Ectodermal cell (in vitro differentiated cells): ENCODE measurements around the gene PEBP1.

Experiments
- H3K27ac ChIP-seq: 2 replicates; pipeline ENCODE4 v1.7.0; 2013; ENCODE audit warnings: mild to moderate bottlenecking, low read depth, low read length; ENCODE audit not compliant: insufficient read depth, poor library complexity, severe bottlenecking
- H3K27me3 ChIP-seq: 2 replicates; pipeline ENCODE4 v1.7.0; 2013; ENCODE audit warnings: mild to moderate bottlenecking, low read length; ENCODE audit not compliant: insufficient read depth, control insufficient read depth, poor library complexity, severe bottlenecking
- H3K36me3 ChIP-seq: one replicate; pipeline ENCODE4 v1.7.0; 2013; ENCODE audit warnings: low read length; ENCODE audit not compliant: control insufficient read depth, insufficient read depth
- H3K4me1 ChIP-seq: one replicate; pipeline ENCODE4 v1.7.0; 2013; ENCODE audit warnings: low read length; ENCODE audit not compliant: control insufficient read depth, insufficient read depth
- H3K4me3 ChIP-seq: 2 replicates; pipeline ENCODE4 v1.7.0; 2013; ENCODE audit warnings: low read depth, low read length, control low read depth; ENCODE audit not compliant: insufficient read depth
- H3K9me3 ChIP-seq: 2 replicates; pipeline ENCODE4 v1.7.0; 2013; ENCODE audit warnings: mild to moderate bottlenecking, low read length, moderate library complexity; ENCODE audit not compliant: control insufficient read depth
- WGBS, 2 experiments: methylation state at CpG; one replicate each; pipeline ENCODE4 v1.1.7; 2013; ENCODE audit warnings: missing lambda C conversion rate in 2 of 2; 5-methylcytosine and 5-hydroxymethylcytosine counted together

PEBP1 gene

GRCh38 chr12:118103601-118104382, 32.1 kb upstream of the PEBP1 start, which contains the start of gene VSIG10:
Gene VSIG10, minus strand, starts transcription at chr12:118104011. Its CDS starts 340 bp downstream, at chr12:118103671.
- peaks cover 11% of the 10 kb centered on the region for H3K27me3 ChIP-seq
- no peaks in the 10 kb centered on the region for H3K36me3 ChIP-seq
- WGBS, 2 experiments = 0% methylated on average over 75 of the region's 75 CpGs
- peak within 1 kb of the TSS; percentile 76 for H3K4me3 ChIP-seq
- no peaks in the 10 kb centered on the region for H3K4me1 ChIP-seq
- H3K27ac ChIP-seq = no peak within 1 kb of the TSS
- no peaks in the 10 kb centered on the region for H3K9me3 ChIP-seq

GRCh38 chr12:118107011-118107410, 28.9 kb upstream of the PEBP1 start:
- H3K4me3 ChIP-seq = no peak overlapping the region
- WGBS, 2 experiments = 87 to 88% methylated on average over 4 of the region's 4 CpGs
- no peak overlapping the region for H3K27ac ChIP-seq
- no peaks in the 10 kb centered on the region for H3K4me1 ChIP-seq
- H3K36me3 ChIP-seq = no peaks in the 10 kb centered on the region
- no peaks in the 10 kb centered on the region for H3K9me3 ChIP-seq
- H3K27me3 ChIP-seq = peaks cover 11% of the 10 kb centered on the region

DNA sequence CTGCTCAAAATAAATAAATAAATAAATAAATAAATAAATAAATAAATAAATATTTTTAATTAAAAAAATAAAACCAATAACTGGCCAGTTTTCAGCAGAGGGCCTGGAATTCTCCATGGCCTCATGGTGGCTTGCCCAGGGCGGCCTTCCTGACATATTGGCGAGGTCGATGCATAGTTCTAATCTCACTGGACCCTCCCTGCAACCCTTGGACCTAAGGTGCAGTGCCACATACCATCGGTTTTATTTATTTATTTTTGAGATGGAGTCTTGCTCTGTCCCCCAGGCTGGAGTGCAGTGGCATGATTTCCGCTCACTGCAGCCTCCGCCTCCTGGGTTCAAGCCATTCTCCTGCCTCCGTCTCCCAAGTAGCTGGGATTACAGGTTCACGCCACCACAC, 28.2 kb upstream of the PEBP1 start:
- Histone ChIP-seq H3K27me3 (peaks cover 5% of the 10 kb centered on the region), H3K4me1 (no peaks in the 10 kb centered on the region), H3K36me3 (no peaks in the 10 kb centered on the region), H3K27ac (no peak overlapping the region), H3K4me3 (no peak overlapping the region), H3K9me3 (no peaks in the 10 kb centered on the region)
- 92 to 93% methylated on average over 8 of the region's 8 CpGs for WGBS, 2 experiments

GRCh38 chr12:118109088-118109487, 26.8 kb upstream of the PEBP1 start:
- Histone ChIP-seq H3K4me1 (no peaks in the 10 kb centered on the region), H3K27me3 (no peaks in the 10 kb centered on the region), H3K9me3 (no peaks in the 10 kb centered on the region), H3K27ac (no peak overlapping the region), H3K36me3 (no peaks in the 10 kb centered on the region), H3K4me3 (no peak overlapping the region)
- 75 to 84% methylated on average over 1 of the region's 1 CpG for WGBS, 2 experiments

- WGBS, 2 experiments = 45 to 53% methylated on average over 10 of the region's 10 CpGs
- H3K36me3 ChIP-seq = no peaks in the 10 kb centered on the region
- H3K4me1 ChIP-seq = no peaks in the 10 kb centered on the region
- H3K4me3 ChIP-seq = no peak overlapping the region
- H3K27me3 ChIP-seq = no peaks in the 10 kb centered on the region
- no peak overlapping the region for H3K27ac ChIP-seq
- H3K9me3 ChIP-seq = no peaks in the 10 kb centered on the region
These were observed 16.5 kb upstream of the PEBP1 start for GRCh38 chr12:118119449-118119879.

DNA sequence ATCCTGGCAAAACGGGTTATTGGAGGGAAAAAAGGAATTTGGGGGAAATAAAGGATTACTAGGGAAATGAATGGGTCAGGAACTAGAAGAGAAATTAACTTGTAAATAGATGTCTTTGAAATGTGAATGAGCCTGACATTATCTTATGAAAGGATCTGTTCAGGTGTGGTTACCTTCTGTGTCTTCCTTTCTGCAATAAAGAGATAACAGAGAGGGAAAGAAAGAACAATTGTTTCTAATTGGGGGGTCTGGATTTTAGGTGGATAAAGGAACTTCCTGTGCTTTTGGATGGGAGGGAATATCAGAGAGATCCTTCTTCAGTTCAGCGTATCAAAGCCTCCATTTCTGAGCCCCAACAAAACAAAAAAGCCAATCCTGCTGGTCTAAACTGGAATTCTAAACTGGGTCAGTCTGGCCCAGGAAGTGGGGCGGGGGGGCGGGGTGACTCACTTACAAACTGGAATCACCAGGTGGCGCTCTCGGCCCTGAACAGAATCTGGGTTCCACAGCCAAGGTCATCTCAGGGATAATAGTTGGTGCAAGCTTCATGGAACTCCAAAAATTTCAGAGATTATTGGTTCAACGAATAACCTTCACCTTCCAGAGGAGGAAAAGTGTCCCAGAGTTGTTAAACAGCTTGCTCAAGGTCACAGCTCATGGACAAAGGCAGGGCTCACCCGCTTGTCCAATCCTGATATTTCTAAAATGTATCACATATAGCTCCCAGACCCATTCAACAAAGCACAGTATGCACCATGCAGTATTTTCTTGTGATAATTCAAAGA, 15.2 kb upstream of the PEBP1 start:
- Histone ChIP-seq H3K4me1 (no peaks in the 10 kb centered on the region), H3K27me3 (no peaks in the 10 kb centered on the region), H3K36me3 (no peaks in the 10 kb centered on the region), H3K9me3 (no peaks in the 10 kb centered on the region), H3K27ac (no peak overlapping the region), H3K4me3 (no peak overlapping the region)
- 12 to 15% methylated on average over 8 of the region's 8 CpGs for WGBS, 2 experiments

DNA sequence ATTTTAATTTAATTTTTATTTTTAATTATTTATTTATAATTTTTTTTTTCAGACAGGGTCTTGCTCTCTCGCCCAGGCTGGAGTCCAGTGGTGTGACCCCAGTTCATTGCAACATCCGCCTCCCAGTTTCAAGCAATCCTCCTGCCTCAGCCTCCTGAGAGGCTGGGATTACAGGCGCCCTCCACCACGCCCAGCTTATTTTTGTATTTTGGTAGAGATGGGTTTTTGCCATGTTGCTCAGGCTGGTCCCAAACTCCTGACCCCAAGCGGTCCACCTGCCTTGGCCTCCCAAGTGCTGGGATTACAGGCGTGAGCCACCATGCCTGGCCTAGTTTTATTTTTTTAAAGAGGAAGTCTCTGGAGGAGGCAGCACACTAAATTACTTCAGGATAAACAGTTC, 13.7 kb upstream of the PEBP1 start:
- H3K9me3 ChIP-seq = no peaks in the 10 kb centered on the region
- H3K36me3 ChIP-seq = no peaks in the 10 kb centered on the region
- H3K4me1 ChIP-seq = no peaks in the 10 kb centered on the region
- 96 to 97% methylated on average over 6 of the region's 6 CpGs for WGBS, 2 experiments
- no peak overlapping the region for H3K27ac ChIP-seq
- H3K27me3 ChIP-seq = no peaks in the 10 kb centered on the region
- H3K4me3 ChIP-seq = no peak overlapping the region

DNA sequence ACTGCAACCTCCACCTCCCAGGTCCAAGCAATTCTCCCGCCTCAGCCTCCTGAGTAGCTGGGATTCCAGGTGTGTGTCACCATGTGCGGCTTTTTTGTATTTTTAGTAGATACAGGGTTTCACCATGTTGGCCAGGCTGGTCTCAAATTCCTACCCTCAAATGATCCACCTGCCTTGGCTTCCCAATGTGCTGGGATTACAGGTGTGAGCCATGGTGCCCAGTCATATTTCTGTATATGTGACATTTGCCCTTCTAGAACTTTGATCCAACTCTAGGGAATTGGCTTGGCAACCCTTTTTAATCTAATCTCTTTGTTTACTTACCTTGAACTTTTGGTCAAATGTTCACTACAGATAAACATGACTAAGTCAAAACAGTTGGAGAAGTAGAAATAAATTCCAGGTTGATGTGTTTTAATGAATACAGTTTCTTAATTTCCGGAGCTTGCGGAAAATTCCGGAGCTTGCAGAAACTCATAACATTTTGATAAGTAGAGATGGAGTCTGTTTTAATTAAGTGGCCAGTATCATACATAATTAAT, 11.5 kb upstream of the PEBP1 start:
- no peak overlapping the region for H3K4me3 ChIP-seq
- no peak overlapping the region for H3K27ac ChIP-seq
- H3K4me1 ChIP-seq = no peaks in the 10 kb centered on the region
- H3K36me3 ChIP-seq = no peaks in the 10 kb centered on the region
- WGBS, 2 experiments = 89 to 98% methylated on average over 5 of the region's 5 CpGs
- no peaks in the 10 kb centered on the region for H3K27me3 ChIP-seq
- H3K9me3 ChIP-seq = no peaks in the 10 kb centered on the region

GRCh38 chr12:118125743-118126118, 10.2 kb upstream of the PEBP1 start:
- H3K4me3 ChIP-seq = no peak overlapping the region
- WGBS, 2 experiments = 89 to 98% methylated on average over 1 to 4 of the region's 4 CpGs
- no peaks in the 10 kb centered on the region for H3K36me3 ChIP-seq
- H3K27ac ChIP-seq = no peak overlapping the region
- no peaks in the 10 kb centered on the region for H3K9me3 ChIP-seq
- H3K4me1 ChIP-seq = no peaks in the 10 kb centered on the region
- no peaks in the 10 kb centered on the region for H3K27me3 ChIP-seq

- H3K36me3 ChIP-seq = no peaks in the 10 kb centered on the region
- no peaks in the 10 kb centered on the region for H3K4me1 ChIP-seq
- no peaks in the 10 kb centered on the region for H3K9me3 ChIP-seq
- WGBS, 2 experiments = 92 to 93% methylated on average over 11 to 13 of the region's 13 CpGs
- no peak overlapping the region for H3K4me3 ChIP-seq
- H3K27me3 ChIP-seq = no peaks in the 10 kb centered on the region
- H3K27ac ChIP-seq = no peak overlapping the region
These were observed 9.7 kb upstream of the PEBP1 start for GRCh38 chr12:118126119-118126757.
